ENCODE measurements around the gene SLC16A1.

The SLC16A1 gene

DNA sequence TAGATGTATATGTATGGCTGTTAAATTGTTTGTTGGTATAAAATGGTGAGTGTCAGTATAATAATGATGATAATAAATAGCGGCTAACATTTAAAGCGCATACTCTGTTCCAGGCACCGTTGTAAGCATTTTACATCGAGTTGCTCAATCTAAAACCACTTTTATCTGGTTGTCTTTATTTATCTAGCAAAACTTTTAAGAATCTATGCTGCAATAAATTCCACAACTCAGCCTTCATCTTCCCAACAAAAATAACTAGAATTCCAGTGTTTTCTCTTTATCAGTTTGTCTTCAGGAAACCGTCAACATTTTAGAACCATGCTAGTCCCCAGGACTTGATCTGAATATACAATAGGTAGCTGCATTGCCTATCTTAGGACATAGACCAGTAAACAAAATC is 19.3 kb upstream of the SLC16A1 start:
- TF ChIP-seq, protein P1, sequence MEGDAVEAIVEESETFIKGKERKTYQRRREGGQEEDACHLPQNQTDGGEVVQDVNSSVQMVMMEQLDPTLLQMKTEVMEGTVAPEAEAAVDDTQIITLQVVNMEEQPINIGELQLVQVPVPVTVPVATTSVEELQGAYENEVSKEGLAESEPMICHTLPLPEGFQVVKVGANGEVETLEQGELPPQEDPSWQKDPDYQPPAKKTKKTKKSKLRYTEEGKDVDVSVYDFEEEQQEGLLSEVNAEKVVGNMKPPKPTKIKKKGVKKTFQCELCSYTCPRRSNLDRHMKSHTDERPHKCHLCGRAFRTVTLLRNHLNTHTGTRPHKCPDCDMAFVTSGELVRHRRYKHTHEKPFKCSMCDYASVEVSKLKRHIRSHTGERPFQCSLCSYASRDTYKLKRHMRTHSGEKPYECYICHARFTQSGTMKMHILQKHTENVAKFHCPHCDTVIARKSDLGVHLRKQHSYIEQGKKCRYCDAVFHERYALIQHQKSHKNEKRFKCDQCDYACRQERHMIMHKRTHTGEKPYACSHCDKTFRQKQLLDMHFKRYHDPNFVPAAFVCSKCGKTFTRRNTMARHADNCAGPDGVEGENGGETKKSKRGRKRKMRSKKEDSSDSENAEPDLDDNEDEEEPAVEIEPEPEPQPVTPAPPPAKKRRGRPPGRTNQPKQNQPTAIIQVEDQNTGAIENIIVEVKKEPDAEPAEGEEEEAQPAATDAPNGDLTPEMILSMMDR (IDR thresholded peaks at IDR 0.05): no peak
- H3K36me3 ChIP-seq: no peaks in the 10 kb centered on the region

DNA sequence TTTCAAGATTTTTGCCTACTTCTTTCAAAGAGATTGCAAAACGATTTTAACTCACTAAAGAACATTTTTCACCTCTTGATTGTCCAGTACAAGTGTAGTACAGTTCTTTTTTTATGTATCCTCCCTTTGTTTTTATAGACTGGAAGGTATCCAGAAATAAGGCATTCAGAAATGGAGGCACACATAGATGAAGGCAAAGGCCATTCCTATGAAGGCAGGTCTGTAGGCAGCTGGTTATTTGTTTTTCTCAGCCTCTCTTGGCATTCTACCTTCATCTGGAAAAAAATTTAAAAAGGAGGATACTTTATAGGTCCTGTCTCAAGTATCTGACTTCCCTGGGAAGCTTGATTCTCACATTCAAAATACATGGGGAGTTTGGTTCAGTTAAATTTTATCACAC is 18.6 kb upstream of the SLC16A1 start:
- H3K36me3 ChIP-seq: no peaks in the 10 kb centered on the region
- TF ChIP-seq, protein P1 (IDR thresholded peaks at IDR 0.05): no peak
- H3K27me3 ChIP-seq: no peaks in the 10 kb centered on the region
- intact Hi-C loops (cut with DNase I; ENCODE audit: low total_unique reads): no loop called here
- no peaks in the 10 kb centered on the region for H3K4me1 ChIP-seq
- no peak for DNase-seq
- no peak overlapping the region for H3K27ac ChIP-seq
- no peak overlapping the region for H3K4me3 ChIP-seq
- no peaks in the 10 kb centered on the region for H3K9me3 ChIP-seq

More for the DNA sequence above, 19.3 kb upstream of the SLC16A1 start:
- no peaks in the 10 kb centered on the region for H3K4me1 ChIP-seq
- no peak overlapping the region for H3K4me3 ChIP-seq
- no peak overlapping the region for H3K27ac ChIP-seq
- DNase-seq: no peak
- intact Hi-C loops (cut with DNase I; ENCODE audit: low total_unique reads): no loop called here
- H3K9me3 ChIP-seq: no peaks in the 10 kb centered on the region
- H3K27me3 ChIP-seq: no peaks in the 10 kb centered on the region

DNA sequence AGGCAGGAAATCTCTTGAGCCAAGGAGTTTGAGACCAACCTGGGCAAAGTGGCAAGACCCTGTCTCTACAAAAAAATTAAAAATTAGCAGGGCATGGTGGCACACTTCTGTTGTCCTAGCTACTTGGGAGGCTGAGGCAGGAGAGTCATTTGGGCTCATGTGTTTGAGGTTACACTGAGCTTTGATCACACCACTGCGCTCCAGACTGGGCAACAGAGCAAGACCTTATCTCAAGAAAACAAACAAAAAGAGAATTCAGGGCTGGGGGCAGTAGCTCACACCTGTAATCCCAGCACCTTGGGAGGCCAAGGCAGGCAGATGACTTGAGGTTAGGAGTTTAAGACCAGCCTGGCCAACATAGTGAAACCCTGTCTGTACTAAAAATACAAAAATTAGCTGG is 17.8 kb upstream of the SLC16A1 start:
- Histone ChIP-seq H3K27ac (no peak overlapping the region), H3K4me3 (no peak overlapping the region), H3K36me3 (peaks cover 0 to 2% (median 2%) of the 10 kb centered on the region in 3 donors), H3K4me1 (no peaks in the 10 kb centered on the region), H3K9me3 (no peaks in the 10 kb centered on the region), H3K27me3 (no peaks in the 10 kb centered on the region)
- TF ChIP-seq, protein P1 (IDR thresholded peaks at IDR 0.05): no peak
- no peak for DNase-seq
- intact Hi-C loops (cut with DNase I; ENCODE audit: low total_unique reads): no loop called here

DNA sequence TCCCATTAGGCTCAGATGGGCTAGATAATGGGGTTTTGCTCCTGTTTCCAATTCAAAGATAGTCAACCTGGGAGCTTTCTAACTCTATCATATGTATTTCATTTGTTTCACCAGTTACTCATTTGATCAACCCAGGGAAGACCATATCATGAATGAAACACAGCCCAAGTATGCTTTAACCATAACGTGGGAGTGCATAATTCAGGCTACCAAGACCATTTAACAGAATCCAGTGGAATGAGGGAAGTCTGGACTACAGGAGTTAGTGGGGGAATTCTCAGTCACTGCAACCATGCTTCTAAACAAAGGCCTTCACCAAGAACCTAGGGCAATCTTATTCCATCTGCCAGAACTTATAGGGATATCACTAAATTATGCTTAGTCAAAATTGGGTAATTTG is 15.0 kb upstream of the SLC16A1 start:
- DNase-seq: no peak
- H3K27ac ChIP-seq: no peak overlapping the region
- intact Hi-C loops (cut with DNase I; ENCODE audit: low total_unique reads): no loop called here
- no peaks in the 10 kb centered on the region for H3K9me3 ChIP-seq
- TF ChIP-seq, protein P1 (IDR thresholded peaks at IDR 0.05): no peak
- no peak overlapping the region for H3K4me3 ChIP-seq
- H3K27me3 ChIP-seq: no peaks in the 10 kb centered on the region
- no peaks in the 10 kb centered on the region for H3K4me1 ChIP-seq
- peaks cover 8 to 24% (median 22%) of the 10 kb centered on the region in 3 donors for H3K36me3 ChIP-seq

DNA sequence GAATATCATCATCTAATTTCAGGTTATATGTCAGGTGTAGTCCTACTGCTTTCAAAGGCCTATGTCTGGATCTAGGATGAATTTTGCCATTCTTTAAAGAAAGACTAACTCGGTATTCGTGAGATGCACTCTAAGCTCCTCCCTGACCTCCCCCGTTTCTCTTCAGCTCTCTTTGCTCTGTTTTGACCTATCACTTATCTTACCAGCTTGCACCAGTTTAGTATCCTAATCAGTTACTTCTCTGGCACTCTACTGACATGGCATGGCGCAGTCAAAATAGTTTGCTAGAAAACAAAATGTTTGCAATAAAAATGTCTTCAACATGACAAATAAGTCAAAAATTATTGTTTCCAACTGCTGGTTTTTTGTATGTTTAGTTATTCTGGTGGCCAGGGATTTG is 8.4 kb upstream of the SLC16A1 start:
- Histone ChIP-seq H3K36me3 (peaks cover 8 to 45% (median 26%) of the 10 kb centered on the region in 3 donors), H3K4me1 (peaks cover 0 to 13% (median 3%) of the 10 kb centered on the region in 4 donors), H3K27me3 (no peaks in the 10 kb centered on the region), H3K9me3 (no peaks in the 10 kb centered on the region), H3K4me3 (no peak overlapping the region), H3K27ac (no peak overlapping the region)
- DNase-seq: no peak
- intact Hi-C loops (cut with DNase I; ENCODE audit: low total_unique reads): no loop called here
- TF ChIP-seq, protein P1 (IDR thresholded peaks at IDR 0.05): no peak

DNA sequence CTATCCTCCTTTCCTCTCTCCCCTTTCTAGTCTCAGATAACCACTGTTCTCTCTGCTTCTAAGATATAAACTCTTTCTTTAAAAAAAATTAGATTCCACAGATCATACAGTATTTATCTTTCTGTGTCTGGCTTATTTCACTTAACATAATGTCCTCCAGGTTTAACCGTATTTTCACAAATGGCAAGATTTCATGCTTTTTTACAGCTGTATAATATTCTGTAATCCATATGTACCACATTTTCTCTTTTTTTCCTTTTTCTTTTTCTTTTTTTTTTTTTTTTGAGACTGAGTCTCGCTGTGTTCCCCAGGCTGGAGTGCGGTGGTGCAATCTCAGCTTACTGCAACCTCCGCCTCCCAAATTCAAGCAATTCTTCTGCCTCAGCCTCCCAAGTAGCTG is 5.1 kb upstream of the SLC16A1 start:
- H3K27ac ChIP-seq: no peak overlapping the region
- H3K9me3 ChIP-seq: no peaks in the 10 kb centered on the region
- no peak overlapping the region for H3K4me3 ChIP-seq
- no peaks in the 10 kb centered on the region for H3K27me3 ChIP-seq
- peaks cover 0 to 30% (median 14%) of the 10 kb centered on the region in 4 donors for H3K4me1 ChIP-seq
- intact Hi-C loops (cut with DNase I; ENCODE audit: low total_unique reads): no loop called here
- H3K36me3 ChIP-seq: peaks cover 0 to 21% (median 4%) of the 10 kb centered on the region in 3 donors
- TF ChIP-seq, protein P1 (IDR thresholded peaks at IDR 0.05): no peak
- DNase-seq: no peak
